22Rv1 (cell line): ENCODE data around the gene LIG1.

Experiments used
- CTCF ChIP-seq: fragments of 450-650 bp; IDR thresholded peaks from 2 replicates; pipeline ENCODE4 v1.5.1; 2017; ENCODE audit warnings: mild to moderate bottlenecking
- ZFX ChIP-seq: fragments of 450-650 bp; IDR thresholded peaks from 2 replicates; pipeline ENCODE4 v1.6.1; 2017; ENCODE audit warnings: antibody characterized with exemption, borderline replicate concordance

GRCh38 chr19:48175578-48175977 lies 5.4 kb upstream of the LIG1 start:
- TF ChIP-seq CTCF (no peak), ZFX (no peak)
